ENCODE results near the gene KRT1. TPM values are rescaled to one million over a fixed set of nuclear protein-coding genes. Genes with fewer than 3 reads are reported as not detected.

The KRT1 gene
- total RNA-seq, 2 donors from 2014 or later = 3.5 TPM; not detected in 1

DNA sequence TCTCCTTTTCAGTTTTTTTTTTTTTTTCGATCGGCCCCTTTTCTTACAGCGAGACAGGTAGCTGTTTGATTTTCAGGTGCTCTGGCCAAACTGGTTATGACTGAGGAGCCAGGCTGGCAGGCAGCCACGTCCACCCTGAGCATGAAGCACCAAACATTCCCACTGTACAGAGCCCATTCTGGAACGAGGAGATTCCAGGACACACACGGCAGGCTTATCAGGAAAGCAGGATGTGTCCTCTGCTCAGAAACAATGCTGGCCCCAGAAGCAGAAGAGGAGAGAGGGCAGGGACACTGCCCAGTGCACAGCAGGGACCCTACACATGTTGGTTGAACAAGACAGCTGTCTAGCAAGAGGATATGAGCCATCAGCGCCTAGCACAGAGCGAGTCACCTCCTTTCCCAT is 24.5 kb downstream of the KRT1 start:
- ATAC-seq (ENCODE audit: insufficient number of reproducible peaks, low FRiP score, low read depth) = no peak
- H3K4me3 ChIP-seq = no peak overlapping the region
- H3K9me3 ChIP-seq = no peaks in the 10 kb centered on the region
- no peak for DNase-seq (ENCODE audit: low spot score)
- no peaks in the 10 kb centered on the region for H3K27me3 ChIP-seq (replicated peaks; ENCODE audit: insufficient read depth)
- TF ChIP-seq, protein P1, sequence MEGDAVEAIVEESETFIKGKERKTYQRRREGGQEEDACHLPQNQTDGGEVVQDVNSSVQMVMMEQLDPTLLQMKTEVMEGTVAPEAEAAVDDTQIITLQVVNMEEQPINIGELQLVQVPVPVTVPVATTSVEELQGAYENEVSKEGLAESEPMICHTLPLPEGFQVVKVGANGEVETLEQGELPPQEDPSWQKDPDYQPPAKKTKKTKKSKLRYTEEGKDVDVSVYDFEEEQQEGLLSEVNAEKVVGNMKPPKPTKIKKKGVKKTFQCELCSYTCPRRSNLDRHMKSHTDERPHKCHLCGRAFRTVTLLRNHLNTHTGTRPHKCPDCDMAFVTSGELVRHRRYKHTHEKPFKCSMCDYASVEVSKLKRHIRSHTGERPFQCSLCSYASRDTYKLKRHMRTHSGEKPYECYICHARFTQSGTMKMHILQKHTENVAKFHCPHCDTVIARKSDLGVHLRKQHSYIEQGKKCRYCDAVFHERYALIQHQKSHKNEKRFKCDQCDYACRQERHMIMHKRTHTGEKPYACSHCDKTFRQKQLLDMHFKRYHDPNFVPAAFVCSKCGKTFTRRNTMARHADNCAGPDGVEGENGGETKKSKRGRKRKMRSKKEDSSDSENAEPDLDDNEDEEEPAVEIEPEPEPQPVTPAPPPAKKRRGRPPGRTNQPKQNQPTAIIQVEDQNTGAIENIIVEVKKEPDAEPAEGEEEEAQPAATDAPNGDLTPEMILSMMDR (IDR thresholded peaks at IDR 0.05) = no peak
- H3K4me1 ChIP-seq (ENCODE audit: control insufficient read depth in 1 of 2, low read depth in 2 of 2) = no peaks in the 10 kb centered on the region
- H3K36me3 ChIP-seq = no peaks in the 10 kb centered on the region
- H3K27ac ChIP-seq = no peak overlapping the region

DNA sequence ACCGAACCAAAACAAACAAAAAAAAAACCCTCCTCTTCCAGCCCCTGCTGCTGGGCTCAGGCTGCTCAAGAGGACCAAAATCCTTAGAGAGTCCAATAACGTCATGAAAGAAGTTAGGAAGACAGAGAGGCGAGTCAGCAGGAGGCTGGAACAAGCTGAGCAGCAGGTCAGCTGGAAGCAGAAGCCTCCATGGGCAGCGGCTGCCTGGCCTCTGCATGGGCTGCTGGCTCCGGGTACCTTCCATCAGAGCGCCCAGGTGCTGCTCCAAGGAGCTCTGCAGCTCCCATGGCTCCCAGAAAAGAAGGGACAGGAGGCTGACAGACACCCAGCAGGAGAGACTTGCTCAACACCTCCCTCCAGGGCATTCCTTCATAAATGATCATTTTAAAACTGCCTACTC is 25.0 kb downstream of the KRT1 start:
- ATAC-seq (ENCODE audit: insufficient number of reproducible peaks, low FRiP score, low read depth) = no peak

DNA sequence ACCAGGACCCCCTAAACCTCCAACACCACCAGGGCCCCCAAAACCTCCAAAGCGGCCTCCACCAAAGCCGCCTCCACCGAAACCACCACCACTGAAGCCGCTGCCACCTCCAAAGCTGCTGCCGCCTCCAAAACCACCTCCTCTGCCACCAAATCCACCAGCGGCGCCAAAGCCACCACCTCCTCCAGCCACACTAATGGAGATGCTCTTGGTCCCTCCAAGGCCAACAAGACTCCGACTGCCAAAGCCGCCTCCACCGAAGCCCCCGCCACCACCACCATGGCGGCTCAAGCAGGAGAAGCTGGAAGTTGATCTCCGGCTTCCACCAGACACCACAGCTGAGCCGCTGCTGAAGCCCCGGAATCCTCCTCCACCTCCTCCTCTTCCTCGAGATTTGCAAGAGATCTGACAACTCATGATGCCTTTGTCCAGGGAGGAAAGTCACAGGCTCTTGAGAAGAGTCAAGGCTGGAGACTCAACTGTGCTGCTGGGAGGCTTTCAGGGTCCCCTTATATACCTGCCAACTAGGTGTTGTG is 28.4 kb downstream of the KRT1 start, which contains the start of gene KRT2:
KRT2 (minus strand) TSS at position 486 of the 536 bp plus-strand sequence; CDS start at position 417, 69 bp downstream.
- Histone ChIP-seq H3K27ac (no peak within 1 kb of the TSS), H3K9me3 (no peaks in the 10 kb centered on the region), H3K27me3 (replicated peaks; ENCODE audit: insufficient read depth) (no peaks in the 10 kb centered on the region), H3K36me3 (no peaks in the 10 kb centered on the region), H3K4me1 (ENCODE audit: control insufficient read depth in 1 of 2, low read depth in 2 of 2) (no peaks in the 10 kb centered on the region), H3K4me3 (no peak within 1 kb of the TSS)
- TF ChIP-seq, protein P1 (IDR thresholded peaks at IDR 0.05) = no peak
- no peak for DNase-seq (ENCODE audit: low spot score)
- ATAC-seq (ENCODE audit: insufficient number of reproducible peaks, low FRiP score, low read depth) = no peak

More for the DNA sequence above, 25.0 kb downstream of the KRT1 start:
- Histone ChIP-seq H3K4me1 (ENCODE audit: control insufficient read depth in 1 of 2, low read depth in 2 of 2) (no peaks in the 10 kb centered on the region), H3K4me3 (no peak overlapping the region), H3K9me3 (no peaks in the 10 kb centered on the region), H3K27ac (no peak overlapping the region), H3K36me3 (no peaks in the 10 kb centered on the region), H3K27me3 (replicated peaks; ENCODE audit: insufficient read depth) (no peaks in the 10 kb centered on the region)
- TF ChIP-seq, protein P1 (IDR thresholded peaks at IDR 0.05) = no peak
- no peak for DNase-seq (ENCODE audit: low spot score)

DNA sequence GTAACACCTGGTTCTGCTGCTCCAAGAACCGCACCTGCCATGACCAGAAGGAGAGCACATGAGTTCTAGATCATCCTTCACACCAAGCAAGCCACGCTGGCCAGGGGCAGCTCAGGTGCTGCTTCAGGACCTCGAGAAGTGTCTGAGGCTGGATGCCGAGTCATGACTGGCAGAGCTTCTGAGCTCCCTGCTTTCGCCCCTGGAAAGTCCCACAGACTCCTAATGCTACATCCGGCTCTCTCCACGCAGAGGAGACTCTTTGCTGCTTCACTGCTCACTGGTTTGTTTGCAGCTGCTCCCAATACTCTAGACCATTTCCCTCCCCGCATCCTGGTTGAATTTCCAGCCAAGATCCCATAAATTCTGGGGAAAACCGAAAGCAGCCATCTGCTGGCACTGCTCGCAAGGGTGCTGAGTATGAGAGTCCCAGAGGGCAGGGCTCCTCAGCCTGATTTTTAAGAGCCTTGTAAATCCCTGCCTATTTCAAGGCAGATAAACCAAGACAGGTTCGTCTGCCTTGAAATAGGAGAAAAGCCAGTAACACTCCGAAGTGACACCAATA is 29.6 kb downstream of the KRT1 start:
- no peak for DNase-seq (ENCODE audit: low spot score)
- Histone ChIP-seq H3K4me1 (ENCODE audit: control insufficient read depth in 1 of 2, low read depth in 2 of 2) (no peaks in the 10 kb centered on the region), H3K36me3 (no peaks in the 10 kb centered on the region), H3K9me3 (no peaks in the 10 kb centered on the region), H3K27ac (no peak overlapping the region), H3K4me3 (peak overlapping the region; percentile 31), H3K27me3 (replicated peaks; ENCODE audit: insufficient read depth) (no peaks in the 10 kb centered on the region)
- ATAC-seq (ENCODE audit: insufficient number of reproducible peaks, low FRiP score, low read depth) = no peak
- TF ChIP-seq, protein P1 (IDR thresholded peaks at IDR 0.05) = no peak

DNA sequence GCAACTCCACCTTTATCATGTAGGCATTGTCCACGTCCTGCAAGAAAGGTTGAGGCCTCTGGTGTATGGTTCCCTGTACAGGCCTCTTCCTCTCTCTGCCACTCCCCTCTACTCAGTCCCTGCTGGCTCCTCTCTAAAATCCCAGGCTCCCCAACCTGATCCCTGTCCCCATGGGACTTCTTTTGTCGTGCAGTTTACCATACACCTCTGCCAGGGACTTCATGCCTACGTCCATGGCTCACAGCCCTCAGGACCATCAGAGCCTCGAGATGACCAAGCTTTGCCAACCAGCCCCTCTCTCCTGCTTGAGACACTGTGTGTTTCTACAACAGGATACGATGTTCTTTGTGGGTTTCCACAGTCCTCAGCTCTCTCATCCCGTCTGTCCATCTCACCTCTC is 31.1 kb downstream of the KRT1 start:
- H3K27me3 ChIP-seq (replicated peaks; ENCODE audit: insufficient read depth) = no peaks in the 10 kb centered on the region
- no peak for DNase-seq (ENCODE audit: low spot score)
- no peak for ATAC-seq (ENCODE audit: insufficient number of reproducible peaks, low FRiP score, low read depth)
- no peak overlapping the region for H3K4me3 ChIP-seq
- TF ChIP-seq, protein P1 (IDR thresholded peaks at IDR 0.05) = no peak
- H3K36me3 ChIP-seq = no peaks in the 10 kb centered on the region
- no peak overlapping the region for H3K27ac ChIP-seq
- H3K9me3 ChIP-seq = no peaks in the 10 kb centered on the region
- H3K4me1 ChIP-seq (ENCODE audit: control insufficient read depth in 1 of 2, low read depth in 2 of 2) = no peaks in the 10 kb centered on the region

All from thoracic aorta (tissue), 2 donors.